ENCODE measurements around the gene TRMO.

Gene TRMO

GRCh38 chr9:97866848-97867247 lies 55.5 kb downstream of the TRMO start:
- no peak overlapping the region for H3K27ac ChIP-seq
- no peak overlapping the region for H3K4me3 ChIP-seq

DNA sequence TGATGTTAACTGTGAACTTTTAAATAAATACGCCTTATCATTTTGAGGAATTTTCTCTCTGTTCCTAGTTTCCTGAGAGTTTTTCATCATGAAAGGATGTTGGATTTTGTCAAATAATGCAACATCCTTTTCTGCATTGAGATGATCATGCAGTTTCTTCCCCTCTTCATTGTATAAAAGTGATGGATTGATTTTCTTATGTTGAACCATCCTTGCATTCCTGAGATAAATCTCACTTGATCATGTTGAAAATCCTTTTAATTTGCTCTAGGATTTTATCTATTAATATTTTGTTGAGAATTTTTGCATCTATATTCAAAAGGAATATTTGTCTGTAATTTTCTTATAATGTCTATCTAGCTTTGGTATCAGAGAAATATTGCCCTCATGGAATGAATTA lies 56.0 kb downstream of the TRMO start:
- no peak overlapping the region for H3K4me3 ChIP-seq
- no peak overlapping the region for H3K27ac ChIP-seq

GRCh38 chr9:97864396-97864795 lies 57.9 kb downstream of the TRMO start:
- Histone ChIP-seq H3K27ac (no peak overlapping the region), H3K4me3 (no peak overlapping the region)

DNA sequence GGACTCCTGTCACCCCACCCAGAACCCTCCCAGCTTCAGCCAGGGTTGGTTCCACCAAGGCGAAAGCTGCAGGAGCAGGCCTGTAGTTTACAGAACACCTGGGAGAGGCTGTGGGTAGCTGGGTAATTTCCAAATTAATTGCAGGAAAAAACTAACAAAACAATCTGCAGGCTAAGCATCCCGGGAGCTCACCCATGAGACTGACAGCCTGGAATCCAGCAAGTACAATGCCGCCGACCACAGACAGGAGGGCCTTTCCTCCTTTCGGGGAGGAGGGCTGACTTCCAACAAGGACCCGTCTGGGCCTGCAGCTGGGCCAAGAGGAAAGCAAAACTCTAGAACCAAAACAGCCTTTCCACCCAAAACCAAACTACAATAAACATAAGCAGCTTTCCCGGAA lies 59.0 kb downstream of the TRMO start:
- Histone ChIP-seq H3K4me3 (no peak overlapping the region), H3K27ac (peak overlapping the region in 5 of 21 experiments; percentile 2 to 68 (median 44))

GRCh38 chr9:97861148-97861475 lies 61.2 kb downstream of the TRMO start:
- Histone ChIP-seq H3K27ac (peak overlapping the region in 2 of 21 experiments; percentile 31 to 55), H3K4me3 (no peak overlapping the region)

DNA sequence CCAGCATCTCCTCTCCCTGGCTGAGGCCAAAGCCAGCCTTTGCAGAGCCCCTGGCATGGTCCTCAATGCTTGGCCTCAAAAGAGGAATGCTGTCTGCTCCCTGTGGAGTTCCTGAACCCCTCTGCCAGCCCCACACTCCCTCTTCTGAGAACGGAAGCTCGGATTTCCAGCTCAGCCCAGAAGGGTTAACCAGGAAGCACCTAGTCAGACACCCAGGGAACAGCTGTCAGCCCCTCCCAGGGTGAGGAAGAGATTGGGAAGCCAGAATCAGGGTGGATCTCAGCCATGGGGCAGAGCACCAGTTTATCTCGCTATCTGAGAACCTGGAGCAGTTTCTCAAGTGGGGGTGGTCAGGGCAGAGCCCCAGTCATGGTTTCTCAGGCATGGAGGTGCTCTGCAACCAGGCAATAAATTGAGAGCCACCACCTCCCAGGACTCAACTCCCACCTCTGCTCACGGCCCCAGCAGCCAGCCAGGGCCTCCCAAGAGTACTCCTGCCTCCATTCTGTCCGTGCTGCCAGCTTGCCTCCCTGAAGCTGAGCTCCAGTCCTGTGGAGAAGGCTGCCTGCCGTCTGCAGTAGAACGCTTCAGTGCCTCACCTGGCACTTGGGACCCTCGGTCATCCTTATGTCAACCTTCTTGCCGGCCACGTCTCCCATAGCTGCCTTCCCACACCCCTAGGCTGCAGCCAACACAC lies 61.7 kb downstream of the TRMO start:
- Histone ChIP-seq H3K27ac (peak overlapping the region in 2 of 21 experiments; percentile 31 to 55), H3K4me3 (no peak overlapping the region)

- H3K27ac ChIP-seq, result no peak overlapping the region
- no peak overlapping the region for H3K4me3 ChIP-seq
Observed at GRCh38 chr9:97859346-97859745, 63.0 kb downstream of the TRMO start.

GRCh38 chr9:97858826-97859225 lies 63.5 kb downstream of the TRMO start:
- no peak overlapping the region for H3K27ac ChIP-seq
- H3K4me3 ChIP-seq, result no peak overlapping the region

DNA sequence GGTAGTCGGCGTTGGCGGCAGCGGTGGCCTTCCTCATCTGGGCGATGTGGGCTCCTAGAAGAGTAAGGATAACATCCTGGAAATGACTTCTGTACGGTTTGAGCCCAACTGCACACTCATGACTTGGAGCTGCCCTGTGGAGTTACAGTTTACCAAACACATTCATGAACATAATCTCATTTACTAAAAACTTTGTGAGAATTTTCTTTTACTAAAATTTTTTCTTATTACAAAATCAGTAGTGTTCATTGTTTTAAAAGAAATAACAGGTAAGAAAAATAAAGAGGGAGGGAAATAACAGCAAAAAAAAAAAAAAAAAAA lies 63.9 kb downstream of the TRMO start:
- no peak overlapping the region for H3K27ac ChIP-seq
- H3K4me3 ChIP-seq, result no peak overlapping the region

DNA sequence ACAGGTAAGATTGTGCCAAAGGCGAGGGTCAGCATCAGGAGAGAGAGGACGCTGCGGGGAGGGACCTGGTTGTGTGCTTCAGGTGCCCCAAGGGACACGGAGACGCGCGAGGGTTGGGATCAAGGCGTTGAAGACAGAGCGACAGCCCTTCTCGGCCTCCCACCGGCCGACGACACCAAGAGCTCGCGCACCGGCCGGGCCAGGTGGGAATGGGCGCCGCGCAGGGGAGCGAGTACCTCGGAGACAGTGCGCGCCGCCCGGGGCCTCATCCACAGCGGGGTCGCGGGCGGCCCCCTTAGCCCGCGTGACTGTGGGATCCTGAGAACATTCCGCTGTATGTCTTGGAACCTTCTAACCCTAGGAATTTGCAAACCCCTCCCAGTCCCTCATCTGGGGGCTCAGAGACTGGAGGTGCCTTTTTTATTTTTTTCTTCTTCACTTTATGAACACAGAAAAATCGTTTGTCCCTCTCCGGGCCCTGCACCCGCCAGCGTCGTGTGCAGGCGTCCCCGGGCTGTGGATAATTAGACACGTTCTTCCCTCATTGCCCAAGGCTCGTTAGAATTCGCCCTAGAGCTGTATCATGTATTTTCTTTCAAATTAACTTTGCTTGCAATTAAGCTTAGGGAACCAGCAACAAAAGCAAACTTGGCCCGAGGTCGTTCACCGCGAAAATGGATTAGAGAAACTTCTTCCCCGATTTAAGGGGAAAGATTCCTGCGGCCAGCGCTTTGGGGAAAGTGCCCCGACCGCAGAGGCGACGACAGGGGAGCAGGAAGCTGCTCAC lies 64.5 kb downstream of the TRMO start:
- Histone ChIP-seq H3K4me3 (peak overlapping the region in 1 of 7 experiments; percentile 16), H3K27ac (no peak overlapping the region)

DNA sequence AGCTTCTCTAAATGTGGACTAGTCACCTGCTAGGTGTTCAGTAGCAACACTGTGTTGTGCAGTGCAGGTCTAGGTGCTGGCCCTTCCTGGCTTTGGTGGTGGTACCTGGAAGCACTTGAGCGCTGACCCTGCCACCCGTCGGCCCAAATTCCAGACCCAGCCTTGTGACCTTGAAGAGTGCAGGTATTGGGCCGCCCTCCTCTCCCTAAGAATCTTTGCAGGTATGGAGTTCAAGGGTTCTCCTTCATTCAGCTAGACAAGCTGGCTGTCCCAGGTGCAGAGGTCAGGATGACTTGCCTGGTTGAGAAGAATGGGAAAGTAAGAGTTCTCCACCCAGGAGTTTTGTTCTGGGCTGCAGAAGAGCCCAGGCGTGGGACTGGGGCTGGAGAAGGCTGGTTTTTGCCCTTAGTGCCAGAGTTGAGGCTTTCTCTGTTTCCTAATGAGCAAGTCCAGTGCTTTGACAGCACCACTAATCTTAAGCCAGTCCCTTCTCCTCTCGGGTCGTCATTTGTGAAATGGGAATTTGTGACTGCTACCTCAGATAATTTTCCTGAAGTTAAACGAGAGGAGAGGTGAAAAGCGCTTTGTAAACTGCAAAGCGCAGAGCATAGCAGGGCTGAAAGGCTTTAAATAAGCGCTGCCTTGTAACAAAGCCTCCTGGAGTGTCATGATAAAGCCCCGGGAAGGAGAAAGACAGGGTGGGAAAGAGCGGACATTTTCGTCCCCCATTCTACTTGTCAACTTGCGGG lies 65.3 kb downstream of the TRMO start:
- Histone ChIP-seq H3K27ac (no peak overlapping the region), H3K4me3 (peak overlapping the region in 1 of 7 experiments; percentile 16)

- Histone ChIP-seq H3K4me3 (peak overlapping the region in 2 of 7 experiments; percentile 3 to 64), H3K27ac (no peak overlapping the region)
Observed at GRCh38 chr9:97855899-97856298, 66.4 kb downstream of the TRMO start.

- Histone ChIP-seq H3K4me3 (peak overlapping the region in 2 of 7 experiments; percentile 3 to 64), H3K27ac (no peak overlapping the region)
Observed at GRCh38 chr9:97855486-97855875, 66.8 kb downstream of the TRMO start.

GRCh38 chr9:97854696-97855485 lies 67.4 kb downstream of the TRMO start:
- peak overlapping the region in 6 of 7 experiments; percentile 18 to 64 (median 52) for H3K4me3 ChIP-seq
- peak overlapping the region in 2 of 21 experiments; percentile 42 to 80 for H3K27ac ChIP-seq

All from skin epidermis (tissue), 12 donors.